ENCODE measurements around the gene DPH3. TPM values are rescaled to one million over a fixed set of nuclear protein-coding genes. Genes with fewer than 3 reads are reported as not detected.

The DPH3 gene
- total and polyA plus RNA-seq, 2 of the 8 experiments (the other 6 are each of a cell fraction or from before 2014, with no cell fraction given) = 9.8 to 40.1 TPM

- no peaks in the 10 kb centered on the region for H3K79me1 ChIP-seq (ENCODE audit: low read depth, low read length)
- H4K20me1 ChIP-seq (replicated peaks in 1 of 2; ENCODE audit: control insufficient read depth in 1 of 2, insufficient read depth in 2 of 2, low read length in 2 of 2) = no peaks in the 10 kb centered on the region
- H2AK5ac ChIP-seq (ENCODE audit: low read depth, low read length) = no peak overlapping the region
- H3K4ac ChIP-seq (replicated peaks; ENCODE audit: insufficient read length, low read depth, low read length) = no peak overlapping the region
- no peak overlapping the region for H3K9ac ChIP-seq (replicated peaks in 1 of 4; ENCODE audit: extremely low read depth in 1 of 4, low read depth in 3 of 4, low read length in 3 of 4)
- H2BK120ac ChIP-seq (replicated peaks; ENCODE audit: low read depth, low read length) = no peak overlapping the region
- ChIA-PET CTCF (ENCODE audit: partially characterized antibody) (interaction anchor here (0.6 to 2.2 kb wide), 3 partner anchors 27 to 277 kb away, joined by 3 to 7 read pairs (median 4); no protein-coding TSS in a partner anchor), POLR2A (ENCODE audit: partially characterized antibody) (no interaction called here)
- no peaks in the 10 kb centered on the region for H3K79me2 ChIP-seq (ENCODE audit: control insufficient read depth in 1 of 2, insufficient read depth in 2 of 2, low read length in 2 of 2)
- no peak for FAIRE-seq
- no peak overlapping the region for H4K5ac ChIP-seq (ENCODE audit: insufficient read length, low read depth, low read length)
- no peak overlapping the region for H2BK12ac ChIP-seq (ENCODE audit: low read depth, low read length)
- DNase-seq (ENCODE audit: low read depth in 1 of 2, low spot score in 2 of 2) = no peak
- H4K8ac ChIP-seq (ENCODE audit: extremely low read depth, insufficient read depth, low read length) = no peak overlapping the region
- no peak overlapping the region for H2BK15ac ChIP-seq (ENCODE audit: low read length)
- H3K23ac ChIP-seq (ENCODE audit: insufficient read length) = no peak overlapping the region
- WGBS, 2 experiments (ENCODE audit: extremely low coverage in 1 of 2, insufficient coverage in 1 of 2, insufficient read length in 1 of 2, insufficient replicate concordance in 2 of 2, low coverage in 1 of 2, low lambda C conversion rate in 2 of 2, missing lambda C conversion rate in 1 of 2) = 64% methylated on average over 3 of the region's 3 CpGs; no CpG with 5 or more reads in 1 of the 2 experiments
- H2BK5ac ChIP-seq (ENCODE audit: low read depth, low read length) = no peak overlapping the region
- H4K91ac ChIP-seq (replicated peaks; ENCODE audit: insufficient read length, low read length) = no peak overlapping the region
- no peak overlapping the region for H3K18ac ChIP-seq (ENCODE audit: extremely low read depth, low read length)
- no peaks in the 10 kb centered on the region for H3K9me3 ChIP-seq (ENCODE audit: insufficient read depth in 2 of 2, low read depth in 1 of 2, low read length in 1 of 2)
- no peak overlapping the region for H2BK20ac ChIP-seq (ENCODE audit: low read length)
- H3K14ac ChIP-seq (ENCODE audit: insufficient read length) = no peak overlapping the region
- H3K4me1 ChIP-seq (replicated peaks in 1 of 4; ENCODE audit: control insufficient read depth in 3 of 4, insufficient read depth in 4 of 4, low read length in 3 of 4) = no peaks in the 10 kb centered on the region
- H3K36me3 ChIP-seq (ENCODE audit: control insufficient read depth in 2 of 4, insufficient read depth in 4 of 4, low read length in 3 of 4) = no peaks in the 10 kb centered on the region
- no peak overlapping the region for H2AFZ ChIP-seq (ENCODE audit: low read length)
- H3K4me2 ChIP-seq (ENCODE audit: insufficient read depth in 1 of 2, low read depth in 2 of 2, low read length in 2 of 2) = no peak overlapping the region
- no peak overlapping the region for H3K27ac ChIP-seq (ENCODE audit: low read depth, low read length)
- no peak overlapping the region for H3K56ac ChIP-seq (replicated peaks; ENCODE audit: insufficient read length, low read depth, low read length)
- H3K4me3 ChIP-seq (ENCODE audit: extremely low read depth in 1 of 4, insufficient read depth in 2 of 4, low read depth in 3 of 4, low read length in 4 of 4) = no peak overlapping the region
- no peaks in the 10 kb centered on the region for H3K27me3 ChIP-seq (replicated peaks in 1 of 4; ENCODE audit: control insufficient read depth in 3 of 4, extremely low read depth in 1 of 4, insufficient read depth in 3 of 4, low read length in 3 of 4)
- no peaks in the 10 kb centered on the region for H3K23me2 ChIP-seq (ENCODE audit: low read depth, low read length)
- TF ChIP-seq ASH2L (IDR thresholded peaks at IDR 0.05; ENCODE audit: low read length) (no peak), CEBPB (IDR thresholded peaks at IDR 0.05; ENCODE audit: low read depth, low read length) (no peak), KDM1A (IDR thresholded peaks at IDR 0.05; ENCODE audit: borderline replicate concordance, low read length) (no peak), TAF1 (IDR thresholded peaks at IDR 0.05; ENCODE audit: low read depth, low read length) (no peak), PHF8 (conservative IDR thresholded peaks at IDR 0.05; ENCODE audit: low read depth, low read length) (no peak), RFX5 (IDR thresholded peaks at IDR 0.05; ENCODE audit: borderline replicate concordance, low read depth, low read length) (no peak), KDM5A (IDR thresholded peaks at IDR 0.05; ENCODE audit: low read length) (no peak), EP300 (IDR thresholded peaks at IDR 0.05; ENCODE audit: borderline replicate concordance in 1 of 2, low read depth in 2 of 2, low read length in 2 of 2) (no peak), HDAC6 (IDR thresholded peaks at IDR 0.05; ENCODE audit: low read depth, low read length) (no peak), CREB1 (IDR thresholded peaks at IDR 0.05) (no peak), HDAC2 (IDR thresholded peaks at IDR 0.05; ENCODE audit: borderline replicate concordance in 1 of 2, low read depth in 2 of 2, low read length in 2 of 2) (no peak), KDM4A (IDR thresholded peaks at IDR 0.05; ENCODE audit: low read depth, low read length, severe bottlenecking) (no peak), CHD2 (IDR thresholded peaks at IDR 0.05; ENCODE audit: low read length) (no peak), EGR1 (IDR thresholded peaks at IDR 0.05; ENCODE audit: borderline replicate concordance, low read depth, low read length) (no peak), GTF2F1 (IDR thresholded peaks at IDR 0.05; ENCODE audit: borderline replicate concordance, low read depth, low read length) (no peak)
Observed at GRCh38 chr3:16221990-16222389, 42.8 kb downstream of the DPH3 start.
